Measurements from ENCODE around the gene ASAP2.

Gene ASAP2

GRCh38 chr2:9329497-9329896 lies 122.9 kb downstream of the ASAP2 start:
- H3K9ac ChIP-seq (ENCODE audit: low read depth in 1 of 2, low read length in 2 of 2) = no peak overlapping the region
- H3K9me3 ChIP-seq (ENCODE audit: control insufficient read depth in 1 of 2, low read length in 2 of 2) = no peaks in the 10 kb centered on the region
- H3K36me3 ChIP-seq (ENCODE audit: control insufficient read depth in 1 of 2, insufficient read depth in 2 of 2, low read length in 2 of 2) = peaks cover 9 to 22% of the 10 kb centered on the region in 2 donors
- H3K4me1 ChIP-seq (ENCODE audit: control insufficient read depth in 1 of 2, insufficient read depth in 2 of 2, low read length in 2 of 2) = peaks cover 0 to 12% of the 10 kb centered on the region in 2 donors
- no peaks in the 10 kb centered on the region for H3K27me3 ChIP-seq (ENCODE audit: control insufficient read depth in 1 of 2, insufficient read depth in 2 of 2, low read length in 2 of 2)
- H3K4me3 ChIP-seq (ENCODE audit: low read depth in 1 of 2, low read length in 2 of 2) = no peak overlapping the region
- H3K27ac ChIP-seq (ENCODE audit: low read depth, low read length) = no peak overlapping the region

DNA sequence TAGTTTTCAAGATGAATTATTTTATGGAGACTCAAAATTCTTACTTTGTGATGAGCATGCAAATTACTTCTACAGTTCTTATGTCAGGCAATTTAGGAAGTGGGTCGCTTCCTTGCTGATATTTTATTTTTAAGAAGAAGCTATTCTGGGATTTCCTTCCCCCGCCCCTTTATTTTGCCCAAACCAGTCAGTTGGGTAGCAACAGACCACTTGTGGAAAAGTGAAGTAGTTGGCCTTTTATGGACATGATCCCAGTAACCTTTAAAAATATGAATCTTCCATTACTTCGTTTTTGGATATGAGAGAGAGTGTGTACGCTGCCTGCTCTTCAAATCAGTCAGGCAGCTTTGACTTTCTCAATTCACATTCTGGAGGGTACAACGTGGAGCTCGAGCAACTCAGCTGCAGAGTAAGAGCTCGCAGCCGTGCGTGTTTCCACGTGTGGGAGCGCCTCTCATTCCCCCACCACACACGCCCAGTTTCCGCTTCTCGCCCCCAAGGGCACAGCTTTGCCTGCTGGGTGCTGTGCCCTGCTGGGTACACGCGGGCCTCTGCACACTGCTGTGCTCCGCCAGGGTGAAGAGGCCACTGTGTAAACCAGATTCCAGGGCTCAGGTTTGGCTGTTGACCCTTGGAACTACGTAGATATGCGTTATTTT lies 124.1 kb downstream of the ASAP2 start:
- Histone ChIP-seq H3K36me3 (ENCODE audit: control insufficient read depth in 1 of 2, insufficient read depth in 2 of 2, low read length in 2 of 2) (peaks cover 9 to 22% of the 10 kb centered on the region in 2 donors), H3K9ac (ENCODE audit: low read depth in 1 of 2, low read length in 2 of 2) (no peak overlapping the region), H3K9me3 (ENCODE audit: control insufficient read depth in 1 of 2, low read length in 2 of 2) (no peaks in the 10 kb centered on the region), H3K4me1 (ENCODE audit: control insufficient read depth in 1 of 2, insufficient read depth in 2 of 2, low read length in 2 of 2) (peaks cover 11 to 24% of the 10 kb centered on the region in 2 donors), H3K4me3 (ENCODE audit: low read depth in 1 of 2, low read length in 2 of 2) (no peak overlapping the region), H3K27me3 (ENCODE audit: control insufficient read depth in 1 of 2, insufficient read depth in 2 of 2, low read length in 2 of 2) (no peaks in the 10 kb centered on the region), H3K27ac (ENCODE audit: low read depth, low read length) (no peak overlapping the region)

DNA sequence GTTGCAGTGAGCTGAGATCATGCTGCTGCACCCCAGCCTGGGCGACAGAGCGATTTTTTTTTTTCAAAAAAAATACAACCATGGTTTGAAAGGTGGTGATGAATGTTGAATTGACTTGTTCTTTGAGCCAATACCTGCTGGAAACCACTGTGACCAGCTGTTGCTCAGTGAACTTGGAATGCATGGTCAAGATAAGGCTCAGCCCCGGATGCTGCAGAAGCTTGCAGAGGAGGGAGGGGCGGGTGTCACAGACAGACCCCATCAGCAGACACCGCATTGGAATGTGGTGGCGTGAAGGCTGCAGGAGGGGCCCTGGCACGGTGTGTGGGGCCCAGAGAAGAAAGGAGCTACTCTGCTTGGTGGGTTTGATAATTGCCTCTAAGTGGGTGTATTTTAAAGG lies 125.1 kb downstream of the ASAP2 start:
- peaks cover 20 to 34% of the 10 kb centered on the region in 2 donors for H3K4me1 ChIP-seq (ENCODE audit: control insufficient read depth in 1 of 2, insufficient read depth in 2 of 2, low read length in 2 of 2)
- H3K27ac ChIP-seq (ENCODE audit: low read depth, low read length) = no peak overlapping the region
- no peaks in the 10 kb centered on the region for H3K27me3 ChIP-seq (ENCODE audit: control insufficient read depth in 1 of 2, insufficient read depth in 2 of 2, low read length in 2 of 2)
- H3K4me3 ChIP-seq (ENCODE audit: low read depth in 1 of 2, low read length in 2 of 2) = no peak overlapping the region
- H3K9me3 ChIP-seq (ENCODE audit: control insufficient read depth in 1 of 2, low read length in 2 of 2) = no peaks in the 10 kb centered on the region
- H3K36me3 ChIP-seq (ENCODE audit: control insufficient read depth in 1 of 2, insufficient read depth in 2 of 2, low read length in 2 of 2) = peaks cover 12 to 22% of the 10 kb centered on the region in 2 donors
- H3K9ac ChIP-seq (ENCODE audit: low read depth in 1 of 2, low read length in 2 of 2) = no peak overlapping the region

DNA sequence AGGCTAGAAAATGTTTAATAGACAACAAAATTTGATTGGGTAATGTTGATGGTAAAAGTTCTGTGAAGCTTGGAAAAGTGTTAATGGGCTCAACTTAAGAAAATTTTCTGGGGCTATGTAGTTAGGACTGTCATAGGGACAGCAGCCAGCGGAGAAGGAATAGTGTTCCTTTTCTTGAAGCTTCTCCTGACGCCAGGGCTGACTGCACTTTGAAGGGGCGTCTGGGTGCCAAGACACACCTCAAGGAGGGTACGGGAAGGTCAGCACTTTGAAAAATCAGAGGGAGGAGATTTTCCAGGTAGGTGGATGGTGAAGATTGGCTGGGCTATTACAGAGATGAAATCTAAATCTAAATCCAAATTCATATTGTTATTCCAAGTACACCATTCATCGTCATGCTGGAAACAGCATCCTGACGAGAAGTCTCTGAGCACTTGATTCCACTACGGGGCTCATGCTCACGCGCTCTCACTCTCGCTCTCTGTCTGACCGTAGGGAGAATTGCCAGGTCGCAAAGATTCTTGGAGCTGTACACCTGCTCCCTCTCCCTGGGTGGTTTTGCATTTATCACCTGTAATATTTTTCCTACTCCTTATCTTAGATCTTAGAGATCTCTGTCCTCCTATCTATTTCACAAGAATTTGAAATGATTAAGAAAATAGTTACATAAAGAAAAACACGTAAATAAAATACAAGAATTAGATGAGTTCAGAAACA lies 125.7 kb downstream of the ASAP2 start:
- Histone ChIP-seq H3K4me3 (ENCODE audit: low read depth in 1 of 2, low read length in 2 of 2) (no peak overlapping the region), H3K36me3 (ENCODE audit: control insufficient read depth in 1 of 2, insufficient read depth in 2 of 2, low read length in 2 of 2) (peaks cover 12 to 22% of the 10 kb centered on the region in 2 donors), H3K27ac (ENCODE audit: low read depth, low read length) (no peak overlapping the region), H3K9me3 (ENCODE audit: control insufficient read depth in 1 of 2, low read length in 2 of 2) (no peaks in the 10 kb centered on the region), H3K4me1 (ENCODE audit: control insufficient read depth in 1 of 2, insufficient read depth in 2 of 2, low read length in 2 of 2) (peaks cover 26 to 40% of the 10 kb centered on the region in 2 donors), H3K9ac (ENCODE audit: low read depth in 1 of 2, low read length in 2 of 2) (no peak overlapping the region), H3K27me3 (ENCODE audit: control insufficient read depth in 1 of 2, insufficient read depth in 2 of 2, low read length in 2 of 2) (no peaks in the 10 kb centered on the region)

GRCh38 chr2:9332853-9333245 lies 126.2 kb downstream of the ASAP2 start:
- Histone ChIP-seq H3K27ac (ENCODE audit: low read depth, low read length) (no peak overlapping the region), H3K9ac (ENCODE audit: low read depth in 1 of 2, low read length in 2 of 2) (no peak overlapping the region), H3K27me3 (ENCODE audit: control insufficient read depth in 1 of 2, insufficient read depth in 2 of 2, low read length in 2 of 2) (no peaks in the 10 kb centered on the region), H3K4me3 (ENCODE audit: low read depth in 1 of 2, low read length in 2 of 2) (no peak overlapping the region), H3K9me3 (ENCODE audit: control insufficient read depth in 1 of 2, low read length in 2 of 2) (no peaks in the 10 kb centered on the region), H3K36me3 (ENCODE audit: control insufficient read depth in 1 of 2, insufficient read depth in 2 of 2, low read length in 2 of 2) (peaks cover 12 to 19% of the 10 kb centered on the region in 2 donors), H3K4me1 (ENCODE audit: control insufficient read depth in 1 of 2, insufficient read depth in 2 of 2, low read length in 2 of 2) (peaks cover 30 to 44% of the 10 kb centered on the region in 2 donors)

GRCh38 chr2:9333591-9334171 lies 127.1 kb downstream of the ASAP2 start:
- H3K4me1 ChIP-seq (ENCODE audit: control insufficient read depth in 1 of 2, insufficient read depth in 2 of 2, low read length in 2 of 2) = peaks cover 30 to 44% of the 10 kb centered on the region in 2 donors

GRCh38 chr2:9334761-9335160 lies 128.1 kb downstream of the ASAP2 start:
- no peak overlapping the region for H3K4me3 ChIP-seq (ENCODE audit: low read depth in 1 of 2, low read length in 2 of 2)
- H3K27me3 ChIP-seq (ENCODE audit: control insufficient read depth in 1 of 2, insufficient read depth in 2 of 2, low read length in 2 of 2) = no peaks in the 10 kb centered on the region
- peaks cover 4 to 15% of the 10 kb centered on the region in 2 donors for H3K36me3 ChIP-seq (ENCODE audit: control insufficient read depth in 1 of 2, insufficient read depth in 2 of 2, low read length in 2 of 2)
- peak overlapping the region in 1 of 2 donors; percentile 50 for H3K9ac ChIP-seq (ENCODE audit: low read depth in 1 of 2, low read length in 2 of 2)
- no peaks in the 10 kb centered on the region for H3K9me3 ChIP-seq (ENCODE audit: control insufficient read depth in 1 of 2, low read length in 2 of 2)
- peak overlapping the region; percentile 54 for H3K27ac ChIP-seq (ENCODE audit: low read depth, low read length)
- H3K4me1 ChIP-seq (ENCODE audit: control insufficient read depth in 1 of 2, insufficient read depth in 2 of 2, low read length in 2 of 2) = peaks cover 30 to 44% of the 10 kb centered on the region in 2 donors

More at GRCh38 chr2:9333591-9334171, 127.1 kb downstream of the ASAP2 start:
- Histone ChIP-seq H3K4me3 (ENCODE audit: low read depth in 1 of 2, low read length in 2 of 2) (no peak overlapping the region), H3K27ac (ENCODE audit: low read depth, low read length) (no peak overlapping the region), H3K9me3 (ENCODE audit: control insufficient read depth in 1 of 2, low read length in 2 of 2) (no peaks in the 10 kb centered on the region), H3K36me3 (ENCODE audit: control insufficient read depth in 1 of 2, insufficient read depth in 2 of 2, low read length in 2 of 2) (peaks cover 9 to 19% of the 10 kb centered on the region in 2 donors), H3K9ac (ENCODE audit: low read depth in 1 of 2, low read length in 2 of 2) (no peak overlapping the region), H3K27me3 (ENCODE audit: control insufficient read depth in 1 of 2, insufficient read depth in 2 of 2, low read length in 2 of 2) (no peaks in the 10 kb centered on the region)

DNA sequence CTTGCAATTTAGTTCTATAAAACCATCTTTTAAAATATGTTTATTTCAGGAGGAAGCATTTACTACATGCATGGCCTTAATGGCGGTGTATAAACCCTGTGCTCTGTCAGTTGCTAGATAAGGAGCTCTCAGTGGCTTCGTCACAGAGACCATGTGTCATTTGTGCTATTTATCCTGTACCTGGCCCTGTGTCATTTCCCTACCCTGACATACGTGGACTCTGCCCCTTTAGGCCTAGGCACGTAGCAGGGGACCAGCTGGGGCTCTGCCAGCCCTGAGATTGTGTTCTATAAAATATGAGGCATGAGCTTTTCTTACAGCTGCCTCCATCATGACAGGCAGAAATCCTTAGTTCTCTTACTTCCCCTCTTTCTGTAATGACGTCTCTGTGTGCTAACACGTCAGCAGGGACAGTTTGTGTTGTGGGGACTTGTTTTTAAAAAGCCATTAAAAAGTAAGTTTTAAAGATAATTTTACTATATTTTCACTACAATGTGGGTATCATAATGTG lies 128.8 kb downstream of the ASAP2 start:
- peak overlapping the region; percentile 54 for H3K27ac ChIP-seq (ENCODE audit: low read depth, low read length)
- H3K4me3 ChIP-seq (ENCODE audit: low read depth in 1 of 2, low read length in 2 of 2) = no peak overlapping the region
- H3K9ac ChIP-seq (ENCODE audit: low read depth in 1 of 2, low read length in 2 of 2) = peak overlapping the region in 1 of 2 donors; percentile 50
- peaks cover 30 to 44% of the 10 kb centered on the region in 2 donors for H3K4me1 ChIP-seq (ENCODE audit: control insufficient read depth in 1 of 2, insufficient read depth in 2 of 2, low read length in 2 of 2)
- H3K27me3 ChIP-seq (ENCODE audit: control insufficient read depth in 1 of 2, insufficient read depth in 2 of 2, low read length in 2 of 2) = no peaks in the 10 kb centered on the region
- peaks cover 4 to 13% of the 10 kb centered on the region in 2 donors for H3K36me3 ChIP-seq (ENCODE audit: control insufficient read depth in 1 of 2, insufficient read depth in 2 of 2, low read length in 2 of 2)
- H3K9me3 ChIP-seq (ENCODE audit: control insufficient read depth in 1 of 2, low read length in 2 of 2) = no peaks in the 10 kb centered on the region

- Histone ChIP-seq H3K9me3 (ENCODE audit: control insufficient read depth in 1 of 2, low read length in 2 of 2) (no peaks in the 10 kb centered on the region), H3K36me3 (ENCODE audit: control insufficient read depth in 1 of 2, insufficient read depth in 2 of 2, low read length in 2 of 2) (peaks cover 4 to 13% of the 10 kb centered on the region in 2 donors), H3K27ac (ENCODE audit: low read depth, low read length) (peak overlapping the region; percentile 39), H3K9ac (ENCODE audit: low read depth in 1 of 2, low read length in 2 of 2) (peak overlapping the region in 1 of 2 donors; percentile 28), H3K27me3 (ENCODE audit: control insufficient read depth in 1 of 2, insufficient read depth in 2 of 2, low read length in 2 of 2) (no peaks in the 10 kb centered on the region), H3K4me1 (ENCODE audit: control insufficient read depth in 1 of 2, insufficient read depth in 2 of 2, low read length in 2 of 2) (peaks cover 30 to 44% of the 10 kb centered on the region in 2 donors), H3K4me3 (ENCODE audit: low read depth in 1 of 2, low read length in 2 of 2) (no peak overlapping the region)
Measured at GRCh38 chr2:9336241-9336575, 129.6 kb downstream of the ASAP2 start.
